GM12878 (cell line): ENCODE results near the gene PKMYT1.

ENCODE experiments used
- CBX5 ChIP-seq: sonication (generic); IDR thresholded peaks from 2 replicates; pipeline ENCODE4 v1.6.1; 2016; ENCODE audit warnings: low read depth, moderate library complexity, mild to moderate bottlenecking, inconsistent platforms
- EGR1 ChIP-seq, 2 experiments: IDR thresholded peaks; 1 replicate in 1 of 2; 2 replicates in 1 of 2; pipeline ENCODE4 v1.6.1; 2011 to 2012; ENCODE audit warnings: low read depth in 2 of 2, low read length in 2 of 2, borderline replicate concordance in 1 of 2, mild to moderate bottlenecking in 1 of 2, moderate library complexity in 1 of 2
- EP300 ChIP-seq, 2 experiments: fragments of 150-350 bp in 1 of 2; IDR thresholded peaks; 2 replicates each; pipeline ENCODE4 v1.6.1; 2011 to 2012; ENCODE audit warnings: low read depth in 2 of 2, low read length in 2 of 2, borderline replicate concordance in 1 of 2, improper control_type of control experiment in 1 of 2, inconsistent platforms in 1 of 2; ENCODE audit not compliant: control insufficient read depth in 1 of 2
- EZH2 ChIP-seq: IDR thresholded peaks from 2 replicates; pipeline ENCODE4 v1.6.1; 2012; ENCODE audit warnings: low read depth, mild to moderate bottlenecking, control low read depth, inconsistent platforms, low read length, borderline replicate concordance; ENCODE audit not compliant: control insufficient read depth
- POLR2A ChIP-seq: IDR thresholded peaks from 2 replicates; pipeline ENCODE4 v1.6.1; 2011; ENCODE audit warnings: low read depth, mild to moderate bottlenecking, low read length
- SPI1 ChIP-seq: IDR thresholded peaks from 2 replicates; pipeline ENCODE4 v1.6.1; 2011; ENCODE audit warnings: low read depth, mild to moderate bottlenecking, low read length, moderate library complexity, borderline replicate concordance; ENCODE audit not compliant: insufficient read depth
- STAT3 ChIP-seq: IDR thresholded peaks from 2 replicates; pipeline ENCODE4 v1.6.1; 2011; ENCODE audit warnings: low read depth, low read length, improper control_type of control experiment
- ZBTB33 ChIP-seq: fragments of 450-650 bp; IDR thresholded peaks from 2 replicates; pipeline ENCODE4 v1.6.1; 2017; ENCODE audit warnings: mild to moderate bottlenecking
- TF ChIP-seq, protein P1 (sequence below), 3 experiments: IDR thresholded peaks in 2 of 3; conservative IDR thresholded peaks in 1 of 3; 2 replicates each; pipeline ENCODE4 v1.5.1; 2011; ENCODE audit warnings: low read depth in 3 of 3, low read length in 3 of 3, mild to moderate bottlenecking in 3 of 3, control low read depth in 2 of 3, moderate library complexity in 2 of 3, inconsistent platforms in 1 of 3, mixed read lengths in 1 of 3; ENCODE audit not compliant: control insufficient read depth in 2 of 3, insufficient read depth in 1 of 3; ENCODE audit errors: extremely low read depth in 1 of 3
- TF ChIP-seq, protein P2 (sequence below): IDR thresholded peaks from 2 replicates; pipeline ENCODE4 v1.6.1; 2011; ENCODE audit warnings: low read depth, mild to moderate bottlenecking, low read length, moderate library complexity, borderline replicate concordance; ENCODE audit errors: extremely low read depth
- TF ChIP-seq, protein P3 (sequence below): fragments of 150-350 bp; IDR thresholded peaks from 2 replicates; pipeline ENCODE4 v1.6.1; 2016; ENCODE audit warnings: low read depth, low read length

- no peak for TF ChIP-seq EGR1 (IDR thresholded peaks at IDR 0.05; ENCODE audit: borderline replicate concordance in 1 of 2, low read depth in 2 of 2, low read length in 2 of 2)
- TF ChIP-seq, protein P1, sequence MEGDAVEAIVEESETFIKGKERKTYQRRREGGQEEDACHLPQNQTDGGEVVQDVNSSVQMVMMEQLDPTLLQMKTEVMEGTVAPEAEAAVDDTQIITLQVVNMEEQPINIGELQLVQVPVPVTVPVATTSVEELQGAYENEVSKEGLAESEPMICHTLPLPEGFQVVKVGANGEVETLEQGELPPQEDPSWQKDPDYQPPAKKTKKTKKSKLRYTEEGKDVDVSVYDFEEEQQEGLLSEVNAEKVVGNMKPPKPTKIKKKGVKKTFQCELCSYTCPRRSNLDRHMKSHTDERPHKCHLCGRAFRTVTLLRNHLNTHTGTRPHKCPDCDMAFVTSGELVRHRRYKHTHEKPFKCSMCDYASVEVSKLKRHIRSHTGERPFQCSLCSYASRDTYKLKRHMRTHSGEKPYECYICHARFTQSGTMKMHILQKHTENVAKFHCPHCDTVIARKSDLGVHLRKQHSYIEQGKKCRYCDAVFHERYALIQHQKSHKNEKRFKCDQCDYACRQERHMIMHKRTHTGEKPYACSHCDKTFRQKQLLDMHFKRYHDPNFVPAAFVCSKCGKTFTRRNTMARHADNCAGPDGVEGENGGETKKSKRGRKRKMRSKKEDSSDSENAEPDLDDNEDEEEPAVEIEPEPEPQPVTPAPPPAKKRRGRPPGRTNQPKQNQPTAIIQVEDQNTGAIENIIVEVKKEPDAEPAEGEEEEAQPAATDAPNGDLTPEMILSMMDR (IDR thresholded peaks at IDR 0.05 in 2 of 3, conservative IDR thresholded peaks at IDR 0.05 in 1 of 3; ENCODE audit: control insufficient read depth in 2 of 3, extremely low read depth in 1 of 3, insufficient read depth in 1 of 3, low read depth in 3 of 3, low read length in 3 of 3), result no peak
- TF ChIP-seq, protein P2, sequence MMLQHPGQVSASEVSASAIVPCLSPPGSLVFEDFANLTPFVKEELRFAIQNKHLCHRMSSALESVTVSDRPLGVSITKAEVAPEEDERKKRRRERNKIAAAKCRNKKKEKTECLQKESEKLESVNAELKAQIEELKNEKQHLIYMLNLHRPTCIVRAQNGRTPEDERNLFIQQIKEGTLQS, result no peak
- no peak for TF ChIP-seq ZBTB33
- TF ChIP-seq STAT3, result no peak
- TF ChIP-seq, protein P3, sequence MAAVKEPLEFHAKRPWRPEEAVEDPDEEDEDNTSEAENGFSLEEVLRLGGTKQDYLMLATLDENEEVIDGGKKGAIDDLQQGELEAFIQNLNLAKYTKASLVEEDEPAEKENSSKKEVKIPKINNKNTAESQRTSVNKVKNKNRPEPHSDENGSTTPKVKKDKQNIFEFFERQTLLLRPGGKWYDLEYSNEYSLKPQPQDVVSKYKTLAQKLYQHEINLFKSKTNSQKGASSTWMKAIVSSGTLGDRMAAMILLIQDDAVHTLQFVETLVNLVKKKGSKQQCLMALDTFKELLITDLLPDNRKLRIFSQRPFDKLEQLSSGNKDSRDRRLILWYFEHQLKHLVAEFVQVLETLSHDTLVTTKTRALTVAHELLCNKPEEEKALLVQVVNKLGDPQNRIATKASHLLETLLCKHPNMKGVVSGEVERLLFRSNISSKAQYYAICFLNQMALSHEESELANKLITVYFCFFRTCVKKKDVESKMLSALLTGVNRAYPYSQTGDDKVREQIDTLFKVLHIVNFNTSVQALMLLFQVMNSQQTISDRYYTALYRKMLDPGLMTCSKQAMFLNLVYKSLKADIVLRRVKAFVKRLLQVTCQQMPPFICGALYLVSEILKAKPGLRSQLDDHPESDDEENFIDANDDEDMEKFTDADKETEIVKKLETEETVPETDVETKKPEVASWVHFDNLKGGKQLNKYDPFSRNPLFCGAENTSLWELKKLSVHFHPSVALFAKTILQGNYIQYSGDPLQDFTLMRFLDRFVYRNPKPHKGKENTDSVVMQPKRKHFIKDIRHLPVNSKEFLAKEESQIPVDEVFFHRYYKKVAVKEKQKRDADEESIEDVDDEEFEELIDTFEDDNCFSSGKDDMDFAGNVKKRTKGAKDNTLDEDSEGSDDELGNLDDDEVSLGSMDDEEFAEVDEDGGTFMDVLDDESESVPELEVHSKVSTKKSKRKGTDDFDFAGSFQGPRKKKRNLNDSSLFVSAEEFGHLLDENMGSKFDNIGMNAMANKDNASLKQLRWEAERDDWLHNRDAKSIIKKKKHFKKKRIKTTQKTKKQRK, result no peak
- TF ChIP-seq CBX5, result no peak
- TF ChIP-seq POLR2A, result no peak
- no peak for TF ChIP-seq EZH2
- no peak for TF ChIP-seq SPI1
- TF ChIP-seq EP300 (IDR thresholded peaks at IDR 0.05; ENCODE audit: borderline replicate concordance in 1 of 2, control insufficient read depth in 1 of 2, low read depth in 2 of 2, low read length in 2 of 2), result no peak
These were observed 38.2 kb downstream of the PKMYT1 start for GRCh38 chr16:2942045-2942444.
